AG10803 (cell line): ENCODE data around the gene DRAXIN.

Experiments
- DNase-seq: peaks from one replicate; pipeline ENCODE4 v3.0.0; 2010; ENCODE audit warnings: low read depth
- H3K4me3 ChIP-seq: 2 replicates; pipeline ENCODE4 v1.5.1; 2011; ENCODE audit warnings: mild to moderate bottlenecking, low read length, control low read depth
- TF ChIP-seq, protein P1 (sequence below): conservative IDR thresholded peaks from 2 replicates; pipeline ENCODE4 v1.5.1; 2011; ENCODE audit warnings: mild to moderate bottlenecking, low read length, control low read depth, inconsistent platforms

Gene DRAXIN

DNA sequence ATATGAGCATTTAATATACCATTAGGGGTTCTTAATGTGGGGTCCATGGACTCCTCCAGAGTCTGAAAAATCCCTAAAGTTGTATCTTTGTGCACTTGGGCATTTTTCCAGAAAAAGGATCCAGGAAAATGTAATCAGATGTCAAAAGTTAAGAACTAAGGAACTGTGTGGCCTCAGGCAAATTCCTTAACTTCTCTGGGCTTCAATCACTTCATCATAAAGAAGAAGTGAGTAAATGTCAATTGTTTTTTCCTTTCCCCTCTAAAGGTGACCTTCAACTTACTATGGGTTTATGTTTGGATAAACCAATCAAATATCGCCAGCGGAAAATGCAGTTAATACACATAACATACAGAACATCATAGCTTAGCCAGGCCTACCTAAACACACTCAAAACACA is 13.1 kb upstream of the DRAXIN start:
- no peak for DNase-seq
- TF ChIP-seq, protein P1, sequence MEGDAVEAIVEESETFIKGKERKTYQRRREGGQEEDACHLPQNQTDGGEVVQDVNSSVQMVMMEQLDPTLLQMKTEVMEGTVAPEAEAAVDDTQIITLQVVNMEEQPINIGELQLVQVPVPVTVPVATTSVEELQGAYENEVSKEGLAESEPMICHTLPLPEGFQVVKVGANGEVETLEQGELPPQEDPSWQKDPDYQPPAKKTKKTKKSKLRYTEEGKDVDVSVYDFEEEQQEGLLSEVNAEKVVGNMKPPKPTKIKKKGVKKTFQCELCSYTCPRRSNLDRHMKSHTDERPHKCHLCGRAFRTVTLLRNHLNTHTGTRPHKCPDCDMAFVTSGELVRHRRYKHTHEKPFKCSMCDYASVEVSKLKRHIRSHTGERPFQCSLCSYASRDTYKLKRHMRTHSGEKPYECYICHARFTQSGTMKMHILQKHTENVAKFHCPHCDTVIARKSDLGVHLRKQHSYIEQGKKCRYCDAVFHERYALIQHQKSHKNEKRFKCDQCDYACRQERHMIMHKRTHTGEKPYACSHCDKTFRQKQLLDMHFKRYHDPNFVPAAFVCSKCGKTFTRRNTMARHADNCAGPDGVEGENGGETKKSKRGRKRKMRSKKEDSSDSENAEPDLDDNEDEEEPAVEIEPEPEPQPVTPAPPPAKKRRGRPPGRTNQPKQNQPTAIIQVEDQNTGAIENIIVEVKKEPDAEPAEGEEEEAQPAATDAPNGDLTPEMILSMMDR: no peak
- H3K4me3 ChIP-seq: no peak overlapping the region

DNA sequence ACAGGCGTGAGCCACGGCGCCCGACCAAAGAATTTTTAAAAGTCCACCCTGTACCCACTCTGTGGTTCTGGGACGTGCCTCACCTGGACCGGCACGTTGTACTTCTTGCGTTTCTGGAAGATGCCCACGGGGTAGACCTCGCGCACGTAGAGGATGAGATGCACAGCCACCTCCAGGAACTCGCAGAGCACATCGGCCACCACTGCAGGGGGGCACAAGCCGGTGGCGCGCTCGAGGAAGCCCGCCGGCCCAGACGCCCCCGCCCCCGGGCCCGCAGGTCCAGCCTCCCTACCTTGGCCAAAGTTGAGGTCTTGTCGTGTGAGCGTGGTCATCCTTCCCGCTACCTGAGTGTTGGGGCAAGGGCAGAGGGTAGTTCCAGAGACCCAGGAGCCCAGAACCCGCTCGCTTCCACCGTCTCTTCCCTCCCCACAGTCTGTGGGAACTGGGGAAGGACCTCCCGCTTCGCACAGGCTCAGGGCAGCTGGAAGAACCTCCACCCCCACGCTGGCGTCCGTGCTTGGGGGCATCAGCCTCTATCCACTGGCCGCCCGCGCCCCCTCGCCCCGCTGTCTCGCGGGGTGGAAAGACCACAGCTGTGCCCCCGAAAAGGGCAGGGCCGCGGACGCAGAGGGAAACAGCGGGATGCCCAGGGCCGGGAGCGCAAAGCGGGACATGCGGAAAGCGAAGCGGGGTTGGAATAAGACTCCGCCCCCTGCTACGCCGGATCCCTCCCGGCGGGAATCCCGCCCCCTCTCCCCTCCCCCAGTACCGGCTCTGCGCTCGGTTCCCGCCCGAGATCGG is 11.0 kb upstream of the DRAXIN start:
- H3K4me3 ChIP-seq: peak overlapping the region; percentile 83
- peak; percentile 15 for DNase-seq
- TF ChIP-seq, protein P1: no peak

DNA sequence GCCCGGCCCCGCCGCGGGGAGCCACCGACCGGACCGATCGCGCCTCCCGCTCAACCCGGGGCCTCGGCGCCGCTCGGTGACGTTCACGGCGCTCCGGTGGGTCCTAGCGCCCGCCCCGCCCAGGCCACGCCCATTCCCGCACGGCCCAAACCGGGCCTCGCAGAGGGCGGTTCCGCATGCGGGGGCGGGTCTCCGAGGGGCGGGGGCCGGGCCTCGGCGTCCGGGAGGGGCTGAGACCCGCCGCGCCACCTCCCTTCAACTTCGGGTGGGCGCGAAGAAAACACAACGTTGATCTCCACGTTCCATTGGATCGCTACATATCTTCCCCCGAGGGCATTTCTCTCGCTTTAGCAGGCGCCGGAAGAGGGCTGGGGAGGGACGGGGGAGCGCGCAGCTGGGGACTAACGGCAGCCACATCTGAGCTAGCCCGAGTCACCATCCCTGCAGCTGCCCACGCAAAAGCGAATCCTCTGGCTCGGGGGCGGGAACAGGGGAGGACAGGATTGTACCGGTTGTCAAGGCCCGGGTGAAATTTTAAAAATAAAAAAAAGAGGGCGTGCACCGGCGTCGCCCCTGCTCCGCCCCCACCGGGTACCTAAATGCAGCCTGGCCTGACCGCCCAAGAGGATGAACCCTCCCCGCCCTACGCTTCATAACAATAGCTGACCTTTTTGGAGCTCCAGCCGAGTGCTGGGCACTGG is 10.3 kb upstream of the DRAXIN start, which contains the start of gene MAD2L2:
Gene MAD2L2 (minus strand): TSS at position 78 of the 701 bp plus-strand sequence. CDS start 547 bp downstream, outside the sequence.
- TF ChIP-seq, protein P1: no peak
- H3K4me3 ChIP-seq: peak within 1 kb of the TSS; percentile 83
- DNase-seq: peak; percentile 71

DNA sequence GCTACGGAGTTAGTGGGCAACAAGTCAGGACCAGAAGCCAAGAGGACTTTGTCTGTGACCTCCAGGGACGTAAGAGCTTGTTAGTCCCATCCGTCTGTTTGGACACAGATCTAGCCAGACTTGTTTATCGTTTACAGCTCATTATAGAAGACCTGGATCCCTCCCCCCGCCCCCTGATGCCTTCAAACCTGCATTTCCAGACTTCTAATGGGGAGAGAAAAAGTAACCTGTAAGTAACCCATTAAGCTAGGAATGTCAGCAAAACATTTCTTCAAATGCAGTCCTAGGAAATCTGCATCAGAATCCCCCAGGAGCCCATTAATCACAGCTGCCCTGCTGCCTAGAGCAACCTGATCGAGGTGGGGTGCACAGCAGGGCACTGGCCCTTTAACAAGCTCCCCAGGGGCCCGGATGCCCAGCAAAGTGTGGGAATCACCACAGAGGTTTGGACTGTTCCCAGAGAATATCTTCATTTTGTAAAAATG is 9.2 kb upstream of the DRAXIN start:
- H3K4me3 ChIP-seq: no peak overlapping the region
- TF ChIP-seq, protein P1: no peak
- DNase-seq: no peak

DNA sequence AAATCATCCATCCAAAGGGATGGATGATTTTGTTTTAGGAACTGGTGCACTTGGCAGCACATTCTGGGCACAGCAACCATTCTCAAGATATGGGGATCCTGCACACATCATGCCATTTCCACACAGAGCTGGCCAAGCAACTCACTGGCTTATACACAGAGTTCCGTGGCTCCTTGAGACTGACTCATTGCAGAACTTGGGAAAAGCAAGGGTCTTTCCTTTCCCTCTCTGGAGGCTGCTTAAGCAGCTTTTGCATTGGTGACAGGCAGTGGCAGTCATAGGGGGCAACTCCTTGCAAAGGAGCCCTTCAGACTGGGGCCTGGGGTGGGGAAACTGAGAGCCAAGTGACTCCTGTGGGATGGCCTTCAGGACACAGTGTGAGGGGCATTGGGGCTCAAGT is 8.7 kb upstream of the DRAXIN start:
- DNase-seq: no peak
- H3K4me3 ChIP-seq: no peak overlapping the region
- TF ChIP-seq, protein P1: no peak

DNA sequence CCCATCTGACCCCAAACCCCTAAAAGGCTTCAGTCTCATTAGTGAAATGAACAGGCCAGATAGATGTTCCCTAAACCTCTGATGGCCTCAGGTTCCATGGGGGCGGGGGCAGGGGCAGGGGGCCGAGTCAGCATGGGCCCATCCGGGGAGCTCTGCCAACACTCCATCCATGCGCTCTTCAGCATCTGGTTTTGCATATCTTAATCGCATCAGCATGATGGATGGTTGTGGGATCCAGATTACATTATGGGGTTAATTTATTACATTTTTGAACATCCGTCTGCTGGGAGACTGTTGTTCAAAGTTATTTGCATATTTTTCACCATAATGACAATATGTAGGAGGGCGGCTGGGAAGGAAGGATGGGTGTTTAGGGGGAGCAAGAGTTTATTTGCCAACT is 7.4 kb upstream of the DRAXIN start:
- no peak for DNase-seq
- H3K4me3 ChIP-seq: no peak overlapping the region
- TF ChIP-seq, protein P1: no peak
